Activated CD4-positive, alpha-beta T cell treated with anti-CD3 and anti-CD28 coated beads, Interleukin-10, Interleukin-2, amounts not matched to agents 100 ng/mL and 50 ng/mL, durations not matched to agents 16 hours and 8 hours (primary cell): ENCODE measurements around the gene LRRFIP2.
"Not testable (repeated sequence)": the region's sequence is repeated elsewhere in the genome, so short reads cannot be mapped to it uniquely, and the experiment has no call there.

Experiments used
- DNase-seq: peaks from one replicate; pipeline ENCODE4 v3.0.0-alpha.2; 2020

Gene LRRFIP2

GRCh38 chr3:37141676-37142075 is 32.7 kb downstream of the LRRFIP2 start:
- DNase-seq: no peak

GRCh38 chr3:37140899-37141541 is 33.4 kb downstream of the LRRFIP2 start:
- DNase-seq: no peak

GRCh38 chr3:37139567-37140052 is 34.8 kb downstream of the LRRFIP2 start:
- peak; percentile 70 for DNase-seq

- no peak for DNase-seq
Measured at GRCh38 chr3:37138816-37139215, 35.6 kb downstream of the LRRFIP2 start.

- DNase-seq: no peak
Measured at GRCh38 chr3:37137516-37137915, 36.9 kb downstream of the LRRFIP2 start.

- no peak for DNase-seq
Measured at GRCh38 chr3:37136067-37136466, 38.3 kb downstream of the LRRFIP2 start.

GRCh38 chr3:37135561-37135960 is 38.8 kb downstream of the LRRFIP2 start:
- DNase-seq: no peak

- DNase-seq: no peak
Measured at GRCh38 chr3:37132334-37132733, 42.0 kb downstream of the LRRFIP2 start.

GRCh38 chr3:37131860-37132144 is 42.6 kb downstream of the LRRFIP2 start:
- DNase-seq: no peak

- no peak for DNase-seq
Measured at GRCh38 chr3:37130984-37131859, 43.2 kb downstream of the LRRFIP2 start.

GRCh38 chr3:37130448-37130847 is 43.9 kb downstream of the LRRFIP2 start:
- DNase-seq: no peak

- DNase-seq: peak; percentile 70
Measured at GRCh38 chr3:37129871-37130270, 44.5 kb downstream of the LRRFIP2 start.

GRCh38 chr3:37127340-37127739 is 47.0 kb downstream of the LRRFIP2 start:
- DNase-seq: no peak

- DNase-seq: no peak
Measured at GRCh38 chr3:37126856-37127255, 47.5 kb downstream of the LRRFIP2 start.

- no peak for DNase-seq
Measured at GRCh38 chr3:37125195-37126073, 48.9 kb downstream of the LRRFIP2 start.

GRCh38 chr3:37124435-37124834 is 49.9 kb downstream of the LRRFIP2 start:
- no peak for DNase-seq

- no peak for DNase-seq
Measured at GRCh38 chr3:37123292-37123691, 51.1 kb downstream of the LRRFIP2 start.

- DNase-seq: not testable (repeated sequence)
Measured at GRCh38 chr3:37122069-37122468, 52.3 kb downstream of the LRRFIP2 start.

- DNase-seq: no peak
Measured at GRCh38 chr3:37118163-37118562, 56.2 kb downstream of the LRRFIP2 start.

GRCh38 chr3:37117548-37117947 is 56.8 kb downstream of the LRRFIP2 start:
- DNase-seq: no peak

- DNase-seq: no peak
Measured at GRCh38 chr3:37116998-37117397, 57.4 kb downstream of the LRRFIP2 start.

- no peak for DNase-seq
Measured at GRCh38 chr3:37115446-37115845, 58.9 kb downstream of the LRRFIP2 start.
